GM23338 (cell line): ENCODE results near the gene AHR. TPM values are rescaled to one million over a fixed set of nuclear protein-coding genes. Genes with fewer than 3 reads are reported as not detected.

Experiments used
- ATAC-seq: fragments of 200-7000 bp; cut with Tn5 transposase; 3 replicates; pipeline ENCODE4 v1.9.1; 2020
- DNase-seq: peaks from one replicate; pipeline ENCODE4 v3.0.0-alpha.2; 2015; ENCODE audit warnings: low spot score
- H2AFZ ChIP-seq: fragments of 200-600 bp; sonication (generic); 2 replicates; pipeline ENCODE4 v1.8.0; 2016; ENCODE audit warnings: antibody characterized with exemption, mild to moderate bottlenecking, moderate library complexity
- H3F3A ChIP-seq: fragments of 200-600 bp; sonication (generic); replicated peaks from 2 replicates; pipeline ENCODE4 v1.8.0; 2017; ENCODE audit warnings: antibody characterized with exemption, mixed run types, low read depth
- H3K27ac ChIP-seq: fragments of 200-600 bp; sonication (generic); 2 replicates; pipeline ENCODE4 v1.6.1; 2016; ENCODE audit warnings: low read depth
- H3K27me3 ChIP-seq: fragments of 200-600 bp; sonication (generic); 2 replicates; pipeline ENCODE4 v1.8.0; 2016; ENCODE audit warnings: mild to moderate bottlenecking, mixed run types, moderate library complexity; ENCODE audit not compliant: insufficient read depth
- H3K36me3 ChIP-seq: fragments of 200-600 bp; sonication (generic); 2 replicates; pipeline ENCODE4 v1.8.0; 2016; ENCODE audit warnings: mild to moderate bottlenecking; ENCODE audit not compliant: insufficient read depth
- H3K4me1 ChIP-seq: fragments of 200-600 bp; sonication (generic); 2 replicates; pipeline ENCODE4 v1.8.0; 2016; ENCODE audit warnings: mild to moderate bottlenecking, moderate library complexity; ENCODE audit not compliant: insufficient read depth
- H3K4me2 ChIP-seq: fragments of 200-600 bp; sonication (generic); 2 replicates; pipeline ENCODE4 v1.7.1; 2017; ENCODE audit warnings: mixed run types
- H3K4me3 ChIP-seq: fragments of 200-600 bp; sonication (generic); 2 replicates; pipeline ENCODE4 v1.6.1; 2016; ENCODE audit warnings: mixed run types
- H3K79me2 ChIP-seq: fragments of 200-600 bp; sonication (generic); replicated peaks from 2 replicates; pipeline ENCODE4 v1.8.0; 2017; ENCODE audit warnings: mild to moderate bottlenecking; ENCODE audit not compliant: insufficient read depth
- H3K9me2 ChIP-seq: fragments of 200-600 bp; sonication (generic); 2 replicates; pipeline ENCODE4 v1.8.0; 2017; ENCODE audit not compliant: insufficient read depth
- H4K20me1 ChIP-seq: fragments of 200-600 bp; sonication (generic); replicated peaks from 2 replicates; pipeline ENCODE4 v1.8.0; 2017; ENCODE audit warnings: mild to moderate bottlenecking; ENCODE audit not compliant: insufficient read depth
- H3K27ac Mint-ChIP-seq: 2 replicates; pipeline ENCODE4 v1.8.0; 2020; ENCODE audit warnings: inconsistent platforms, mild to moderate bottlenecking, moderate library complexity, mixed read lengths
- H3K27me3 Mint-ChIP-seq: 3 replicates; pipeline ENCODE4 v1.8.0; 2022; ENCODE audit warnings: low read depth, mild to moderate bottlenecking, moderate library complexity, mixed read lengths, inconsistent platforms; ENCODE audit not compliant: insufficient read depth, poor library complexity
- H3K36me3 Mint-ChIP-seq: 3 replicates; pipeline ENCODE4 v1.8.0; 2021; ENCODE audit warnings: low read depth, mild to moderate bottlenecking, inconsistent platforms, moderate library complexity, mixed read lengths
- H3K4me1 Mint-ChIP-seq: 3 replicates; pipeline ENCODE4 v1.8.0; 2020; ENCODE audit warnings: mild to moderate bottlenecking, inconsistent platforms, mixed read lengths
- H3K4me3 Mint-ChIP-seq: 3 replicates; pipeline ENCODE4 v1.8.0; 2021; ENCODE audit warnings: moderate library complexity, mild to moderate bottlenecking, inconsistent platforms, mixed read lengths
- H3K9me3 Mint-ChIP-seq: 3 replicates; pipeline ENCODE4 v1.8.0; 2020; ENCODE audit warnings: moderate library complexity, mild to moderate bottlenecking, inconsistent platforms, mixed read lengths
- CREB1 ChIP-seq: fragments of 250-450 bp; sonication (Bioruptor Pico); IDR thresholded peaks from 2 replicates; pipeline ENCODE4 v1.5.0; 2020; ENCODE audit warnings: low read depth, mild to moderate bottlenecking, moderate library complexity
- ETS1 ChIP-seq: IDR thresholded peaks from 2 replicates; pipeline ENCODE4 v1.6.1; 2016; ENCODE audit warnings: antibody characterized with exemption
- EZH2 ChIP-seq: fragments of 200-600 bp; sonication (generic); IDR thresholded peaks from one replicate; pipeline ENCODE4 v1.8.0; 2017; ENCODE audit warnings: antibody characterized with exemption, mild to moderate bottlenecking, low read depth; ENCODE audit not compliant: unreplicated experiment
- JUNB ChIP-seq: IDR thresholded peaks from one replicate; pipeline ENCODE4 v1.6.1; 2016; ENCODE audit warnings: antibody characterized with exemption; ENCODE audit not compliant: unreplicated experiment
- NANOG ChIP-seq: IDR thresholded peaks from 2 replicates; pipeline ENCODE4 v1.6.1; 2016; ENCODE audit warnings: antibody characterized with exemption, borderline replicate concordance
- POLR2AphosphoS5 ChIP-seq: IDR thresholded peaks from 2 replicates; pipeline ENCODE4 v1.6.1; 2016; ENCODE audit warnings: antibody characterized with exemption, low read depth
- REST ChIP-seq: IDR thresholded peaks from one replicate; pipeline ENCODE4 v1.6.1; 2018; ENCODE audit warnings: antibody characterized with exemption; ENCODE audit not compliant: unreplicated experiment
- ZNF114 ChIP-seq: fragments of 250-450 bp; sonication (Bioruptor Pico); IDR thresholded peaks from 2 replicates; pipeline ENCODE4 v1.5.0; 2020; ENCODE audit warnings: mild to moderate bottlenecking, moderate library complexity
- ZNF331 ChIP-seq: fragments of 250-450 bp; sonication (Bioruptor Pico); IDR thresholded peaks from 2 replicates; pipeline ENCODE4 v1.5.0; 2020; ENCODE audit warnings: low read depth, mild to moderate bottlenecking, moderate library complexity
- ZNF462 ChIP-seq: fragments of 250-450 bp; sonication (Bioruptor Pico); IDR thresholded peaks from 2 replicates; pipeline ENCODE4 v1.5.0; 2020; ENCODE audit warnings: mild to moderate bottlenecking, moderate library complexity
- polyA plus RNA-seq: library from polyadenylated mRNA; unstranded; fragments of >200 nt; fragmentation: Nextera tagmentation; extraction: Ambion mirVana; gene quantifications from 2 replicates; pipeline ENCODE4 v1.2.1, GENCODE V29; 2016
- total RNA-seq: library from RNA; depleted of rRNA; stranded (reverse); fragments of >200 nt; shearing (Covaris generic); gene quantifications from 2 replicates; pipeline ENCODE4 v1.2.3, GENCODE V29; 2014

AHR gene
- total and polyA plus RNA-seq, 2 experiments from 2014 or later = 3.4 to 14.9 TPM

GRCh38 chr7:17362439-17363105, 64.1 kb downstream of the AHR start:
- H3K36me3 Mint-ChIP-seq = peaks cover 11% of the 10 kb centered on the region; the same call in 2 of the 3 replicates
- Histone ChIP-seq H3K4me3 (no peak overlapping the region), H4K20me1 (no peaks in the 10 kb centered on the region), H2AFZ (no peak overlapping the region), H3K79me2 (no peaks in the 10 kb centered on the region), H3K9me2 (peaks cover 10% of the 10 kb centered on the region; the same call in 1 of the 2 replicates), H3K27me3 (no peaks in the 10 kb centered on the region), H3K36me3 (no peaks in the 10 kb centered on the region), H3K4me2 (no peak overlapping the region), H3K4me1 (no peaks in the 10 kb centered on the region), H3K27ac (no peak overlapping the region), H3F3A (no peaks in the 10 kb centered on the region)
- H3K4me3 Mint-ChIP-seq = no peak overlapping the region
- H3K27ac Mint-ChIP-seq = no peak overlapping the region; the same call in 1 of the 2 replicates
- TF ChIP-seq ZNF331 (CRISPR knock-in tag) (no peak), ETS1 (no peak), ZNF114 (no peak)
- peaks cover 5% of the 10 kb centered on the region for H3K27me3 Mint-ChIP-seq
- peaks cover 17% of the 10 kb centered on the region; the same call in 2 of the 3 replicates for H3K9me3 Mint-ChIP-seq
- DNase-seq (no peak), ATAC-seq (no peak)
- H3K4me1 Mint-ChIP-seq = no peaks in the 10 kb centered on the region; the same call in 2 of the 3 replicates

- H3K9me2 ChIP-seq = peaks cover 8% of the 10 kb centered on the region; the same call in 1 of the 2 replicates
- Mint-ChIP-seq H3K9me3 (peaks cover 10% of the 10 kb centered on the region; the same call in 2 of the 3 replicates), H3K4me3 (no peak overlapping the region), H3K27ac (no peak overlapping the region), H3K27me3 (peaks cover 7% of the 10 kb centered on the region), H3K36me3 (peaks cover 3% of the 10 kb centered on the region; the same call in 2 of the 3 replicates), H3K4me1 (no peaks in the 10 kb centered on the region; the same call in 2 of the 3 replicates)
- H3K27me3 ChIP-seq = no peaks in the 10 kb centered on the region
- no peaks in the 10 kb centered on the region for H4K20me1 ChIP-seq
- H3K4me3 ChIP-seq = no peak overlapping the region
- no peak overlapping the region for H3K4me2 ChIP-seq
- H3F3A ChIP-seq = no peaks in the 10 kb centered on the region
- no peak for DNase-seq
- no peak overlapping the region for H2AFZ ChIP-seq
- H3K79me2 ChIP-seq = no peaks in the 10 kb centered on the region
- no peaks in the 10 kb centered on the region for H3K4me1 ChIP-seq
- ATAC-seq = no peak
- H3K27ac ChIP-seq = no peak overlapping the region
- no peaks in the 10 kb centered on the region for H3K36me3 ChIP-seq
- TF ChIP-seq ZNF462 (CRISPR knock-in tag) (no peak), EZH2 (no peak), REST (no peak), NANOG (no peak), ZNF331 (CRISPR knock-in tag) (no peak), POLR2AphosphoS5 (no peak), JUNB (no peak), CREB1 (no peak)
Observed at GRCh38 chr7:17364671-17365070, 66.2 kb downstream of the AHR start.
